HCT116 (cell line): ENCODE measurements around the gene CD99L2.

Source experiments
- ELF1 ChIP-seq: IDR thresholded peaks from 2 replicates; pipeline ENCODE4 v1.6.1; 2012; ENCODE audit warnings: low read depth, borderline replicate concordance
- EZH2 ChIP-seq: fragments of 200-600 bp; sonication (generic); IDR thresholded peaks from 2 replicates; pipeline ENCODE4 v1.6.1; 2017; ENCODE audit warnings: antibody characterized with exemption, mixed run types
- EZH2phosphoT487 ChIP-seq: fragments of 200-600 bp; IDR thresholded peaks from 2 replicates; pipeline ENCODE4 v1.6.1; 2018; ENCODE audit warnings: antibody characterized with exemption, borderline replicate concordance
- POLR2A ChIP-seq: IDR thresholded peaks from 2 replicates; pipeline ENCODE4 v1.7.0; 2011; ENCODE audit warnings: borderline replicate concordance; ENCODE audit not compliant: insufficient read depth, insufficient read length; ENCODE audit errors: extremely low read depth
- POLR2AphosphoS5 ChIP-seq: IDR thresholded peaks from 2 replicates; pipeline ENCODE4 v1.6.1; 2011; ENCODE audit warnings: mild to moderate bottlenecking, low read depth, low read length, moderate library complexity
- SIN3A ChIP-seq: IDR thresholded peaks from 2 replicates; pipeline ENCODE4 v1.6.1; 2012; ENCODE audit warnings: low read depth
- YY1 ChIP-seq: IDR thresholded peaks from 2 replicates; pipeline ENCODE4 v1.6.1; 2011; ENCODE audit warnings: low read length, low read depth, moderate library complexity, mild to moderate bottlenecking; ENCODE audit not compliant: insufficient replicate concordance; ENCODE audit errors: extremely low read depth
- TF ChIP-seq, protein P1 (sequence below), 3 experiments: fragments of 200-600 bp in 1 of 3; sonication (generic) in 1 of 3; IDR thresholded peaks in 2 of 3; conservative IDR thresholded peaks in 1 of 3; 2 replicates each; pipeline ENCODE4 v1.5.1; 2012 to 2017; ENCODE audit warnings: low read depth in 2 of 3, low read length in 2 of 3, antibody characterized with exemption in 1 of 3, borderline replicate concordance in 1 of 3, control low read depth in 1 of 3, mild to moderate bottlenecking in 1 of 3, mixed read lengths in 1 of 3, mixed run types in 1 of 3, moderate library complexity in 1 of 3; ENCODE audit not compliant: insufficient read depth in 1 of 3
- TF ChIP-seq, protein P2 (sequence below): IDR thresholded peaks from 2 replicates; pipeline ENCODE4 v1.6.1; 2012; ENCODE audit warnings: low read depth

DNA sequence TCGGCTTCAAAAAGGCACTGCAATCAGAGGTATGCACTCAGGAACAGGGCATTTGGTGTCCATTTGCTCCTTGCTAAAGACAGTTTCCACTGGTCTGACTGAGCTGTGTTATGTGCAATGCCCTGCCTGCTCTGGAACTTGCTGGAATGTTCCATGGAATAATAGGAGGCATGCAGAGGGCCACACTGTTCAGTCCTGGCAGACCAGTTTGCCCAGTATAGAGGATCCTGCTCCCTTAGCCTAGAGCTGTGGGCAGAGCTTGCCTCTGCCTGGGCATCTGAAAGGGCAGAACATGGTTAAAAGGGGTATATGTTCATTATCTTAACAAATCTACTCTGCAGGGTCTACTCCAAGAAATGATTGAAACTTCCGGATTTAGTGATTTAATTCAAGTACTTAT, 27.8 kb upstream of the CD99L2 start:
- TF ChIP-seq, protein P1, sequence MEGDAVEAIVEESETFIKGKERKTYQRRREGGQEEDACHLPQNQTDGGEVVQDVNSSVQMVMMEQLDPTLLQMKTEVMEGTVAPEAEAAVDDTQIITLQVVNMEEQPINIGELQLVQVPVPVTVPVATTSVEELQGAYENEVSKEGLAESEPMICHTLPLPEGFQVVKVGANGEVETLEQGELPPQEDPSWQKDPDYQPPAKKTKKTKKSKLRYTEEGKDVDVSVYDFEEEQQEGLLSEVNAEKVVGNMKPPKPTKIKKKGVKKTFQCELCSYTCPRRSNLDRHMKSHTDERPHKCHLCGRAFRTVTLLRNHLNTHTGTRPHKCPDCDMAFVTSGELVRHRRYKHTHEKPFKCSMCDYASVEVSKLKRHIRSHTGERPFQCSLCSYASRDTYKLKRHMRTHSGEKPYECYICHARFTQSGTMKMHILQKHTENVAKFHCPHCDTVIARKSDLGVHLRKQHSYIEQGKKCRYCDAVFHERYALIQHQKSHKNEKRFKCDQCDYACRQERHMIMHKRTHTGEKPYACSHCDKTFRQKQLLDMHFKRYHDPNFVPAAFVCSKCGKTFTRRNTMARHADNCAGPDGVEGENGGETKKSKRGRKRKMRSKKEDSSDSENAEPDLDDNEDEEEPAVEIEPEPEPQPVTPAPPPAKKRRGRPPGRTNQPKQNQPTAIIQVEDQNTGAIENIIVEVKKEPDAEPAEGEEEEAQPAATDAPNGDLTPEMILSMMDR (IDR thresholded peaks at IDR 0.05 in 2 of 3, conservative IDR thresholded peaks at IDR 0.05 in 1 of 3; ENCODE audit: borderline replicate concordance in 1 of 3, insufficient read depth in 1 of 3, low read depth in 2 of 3, low read length in 2 of 3), result no peak
- TF ChIP-seq POLR2A (no peak), ELF1 (no peak), EZH2phosphoT487 (no peak), EZH2 (no peak), YY1 (no peak), POLR2AphosphoS5 (no peak), SIN3A (no peak)
- TF ChIP-seq, protein P2, sequence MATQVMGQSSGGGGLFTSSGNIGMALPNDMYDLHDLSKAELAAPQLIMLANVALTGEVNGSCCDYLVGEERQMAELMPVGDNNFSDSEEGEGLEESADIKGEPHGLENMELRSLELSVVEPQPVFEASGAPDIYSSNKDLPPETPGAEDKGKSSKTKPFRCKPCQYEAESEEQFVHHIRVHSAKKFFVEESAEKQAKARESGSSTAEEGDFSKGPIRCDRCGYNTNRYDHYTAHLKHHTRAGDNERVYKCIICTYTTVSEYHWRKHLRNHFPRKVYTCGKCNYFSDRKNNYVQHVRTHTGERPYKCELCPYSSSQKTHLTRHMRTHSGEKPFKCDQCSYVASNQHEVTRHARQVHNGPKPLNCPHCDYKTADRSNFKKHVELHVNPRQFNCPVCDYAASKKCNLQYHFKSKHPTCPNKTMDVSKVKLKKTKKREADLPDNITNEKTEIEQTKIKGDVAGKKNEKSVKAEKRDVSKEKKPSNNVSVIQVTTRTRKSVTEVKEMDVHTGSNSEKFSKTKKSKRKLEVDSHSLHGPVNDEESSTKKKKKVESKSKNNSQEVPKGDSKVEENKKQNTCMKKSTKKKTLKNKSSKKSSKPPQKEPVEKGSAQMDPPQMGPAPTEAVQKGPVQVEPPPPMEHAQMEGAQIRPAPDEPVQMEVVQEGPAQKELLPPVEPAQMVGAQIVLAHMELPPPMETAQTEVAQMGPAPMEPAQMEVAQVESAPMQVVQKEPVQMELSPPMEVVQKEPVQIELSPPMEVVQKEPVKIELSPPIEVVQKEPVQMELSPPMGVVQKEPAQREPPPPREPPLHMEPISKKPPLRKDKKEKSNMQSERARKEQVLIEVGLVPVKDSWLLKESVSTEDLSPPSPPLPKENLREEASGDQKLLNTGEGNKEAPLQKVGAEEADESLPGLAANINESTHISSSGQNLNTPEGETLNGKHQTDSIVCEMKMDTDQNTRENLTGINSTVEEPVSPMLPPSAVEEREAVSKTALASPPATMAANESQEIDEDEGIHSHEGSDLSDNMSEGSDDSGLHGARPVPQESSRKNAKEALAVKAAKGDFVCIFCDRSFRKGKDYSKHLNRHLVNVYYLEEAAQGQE, result no peak
